SH-SY5Y (cell line): Measurements from ENCODE around the gene C1S.

ENCODE experiments used
- GATA2 ChIP-seq: IDR thresholded peaks from 2 replicates; pipeline ENCODE4 v1.6.1; 2011; ENCODE audit warnings: mild to moderate bottlenecking, low read depth, low read length
- GATA3 ChIP-seq: IDR thresholded peaks from 2 replicates; pipeline ENCODE4 v1.6.1; 2011; ENCODE audit warnings: low read depth, mild to moderate bottlenecking, low read length, moderate library complexity

- no peak for TF ChIP-seq GATA3
- TF ChIP-seq GATA2, result no peak
These were observed 12.0 kb downstream of the C1S start for GRCh38 chr12:7072554-7072953.
